GM18505 (cell line): ENCODE results near the gene TMPRSS11D.

ENCODE experiments used
- ATAC-seq: cut with Tn5 transposase; IDR thresholded peaks from one replicate; pipeline ENCODE4 v1.9.1; 2021; ENCODE audit not compliant: unreplicated experiment
- POLR2A ChIP-seq: IDR thresholded peaks from 4 replicates; pipeline ENCODE4 v1.6.1; 2011; ENCODE audit warnings: borderline replicate concordance; ENCODE audit not compliant: insufficient read depth, insufficient read length; ENCODE audit errors: extremely low read depth

TMPRSS11D gene

GRCh38 chr4:67879486-67879885, 4.3 kb downstream of the TMPRSS11D start:
- TF ChIP-seq POLR2A = no peak
- ATAC-seq = no peak

- ATAC-seq = no peak
- TF ChIP-seq POLR2A = no peak
Measured at GRCh38 chr4:67877086-67877485, 6.7 kb downstream of the TMPRSS11D start.

- no peak for ATAC-seq
- no peak for TF ChIP-seq POLR2A
Measured at GRCh38 chr4:67874986-67875385, 8.8 kb downstream of the TMPRSS11D start.

GRCh38 chr4:67873116-67873515, 10.7 kb downstream of the TMPRSS11D start:
- no peak for TF ChIP-seq POLR2A
- no peak for ATAC-seq

- ATAC-seq = peak; percentile 91
- TF ChIP-seq POLR2A = no peak
Measured at GRCh38 chr4:67871867-67872266, 11.9 kb downstream of the TMPRSS11D start.

- no peak for TF ChIP-seq POLR2A
- ATAC-seq = no peak
Measured at GRCh38 chr4:67869580-67870190, 14.1 kb downstream of the TMPRSS11D start.

GRCh38 chr4:67861513-67861912, 22.3 kb downstream of the TMPRSS11D start:
- no peak for TF ChIP-seq POLR2A
- no peak for ATAC-seq

DNA sequence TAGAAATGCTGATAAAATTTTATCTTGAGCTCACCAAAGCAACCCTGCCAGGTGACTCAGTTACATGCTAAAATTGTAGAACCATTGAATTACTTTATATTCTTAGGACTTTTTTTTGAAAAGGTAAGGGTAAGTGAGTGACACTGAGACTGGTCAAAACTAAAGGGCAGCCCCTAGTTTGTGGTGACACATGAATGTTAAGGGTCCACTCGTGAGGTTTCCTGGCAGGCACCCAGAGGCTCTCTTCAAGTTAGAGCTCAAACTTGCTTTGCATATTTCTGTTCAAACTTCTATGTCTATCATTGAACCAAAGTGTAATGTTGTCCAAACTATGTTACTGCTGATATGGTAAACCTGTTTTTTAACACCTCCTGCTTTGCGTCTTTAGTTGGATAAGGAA, 30.5 kb downstream of the TMPRSS11D start:
- no peak for TF ChIP-seq POLR2A
- ATAC-seq = no peak

GRCh38 chr4:67820903-67821302, 62.9 kb downstream of the TMPRSS11D start:
- TF ChIP-seq POLR2A = no peak
- ATAC-seq = no peak

GRCh38 chr4:67810011-67810410, 73.8 kb downstream of the TMPRSS11D start:
- no peak for TF ChIP-seq POLR2A
- no peak for ATAC-seq

- no peak for TF ChIP-seq POLR2A
Measured at GRCh38 chr4:67809502-67809901, 74.3 kb downstream of the TMPRSS11D start.

GRCh38 chr4:67796810-67797209, 87.0 kb downstream of the TMPRSS11D start:
- ATAC-seq = no peak

More at GRCh38 chr4:67809502-67809901, 74.3 kb downstream of the TMPRSS11D start:
- ATAC-seq = no peak

GRCh38 chr4:67790721-67791120, 93.1 kb downstream of the TMPRSS11D start:
- ATAC-seq = no peak
- TF ChIP-seq POLR2A = no peak

More at GRCh38 chr4:67796810-67797209, 87.0 kb downstream of the TMPRSS11D start:
- TF ChIP-seq POLR2A = no peak

DNA sequence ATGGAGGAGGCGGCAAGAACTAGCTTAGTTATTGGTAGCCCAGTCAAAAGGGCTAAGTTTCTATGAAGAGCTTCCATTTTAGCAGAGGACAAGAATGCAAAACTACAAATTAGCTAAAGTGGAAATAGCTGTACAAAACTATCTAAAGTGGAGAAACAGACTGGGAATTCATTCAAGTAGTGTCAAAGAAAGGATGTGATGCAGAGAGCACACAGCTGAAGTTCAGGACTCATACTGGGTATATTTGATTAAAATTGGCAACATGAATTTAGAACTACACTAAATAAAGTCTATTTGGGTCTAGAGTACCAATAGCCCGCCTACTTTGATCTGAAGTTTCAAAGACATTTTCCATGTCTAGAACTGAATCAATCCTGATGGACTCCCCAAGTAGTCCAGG, 96.5 kb downstream of the TMPRSS11D start:
- TF ChIP-seq POLR2A = no peak
- ATAC-seq = no peak

GRCh38 chr4:67785528-67785927, 98.3 kb downstream of the TMPRSS11D start:
- ATAC-seq = no peak
- TF ChIP-seq POLR2A = no peak
